ENCODE results near the gene SLC46A3. TPM values are rescaled to one million over a fixed set of nuclear protein-coding genes. Genes with fewer than 3 reads are reported as not detected.

SLC46A3 gene
- total and polyA plus RNA-seq, 2 of the 13 experiments (the other 11 are each of a cell fraction or from before 2014, with no cell fraction given), result not detected

DNA sequence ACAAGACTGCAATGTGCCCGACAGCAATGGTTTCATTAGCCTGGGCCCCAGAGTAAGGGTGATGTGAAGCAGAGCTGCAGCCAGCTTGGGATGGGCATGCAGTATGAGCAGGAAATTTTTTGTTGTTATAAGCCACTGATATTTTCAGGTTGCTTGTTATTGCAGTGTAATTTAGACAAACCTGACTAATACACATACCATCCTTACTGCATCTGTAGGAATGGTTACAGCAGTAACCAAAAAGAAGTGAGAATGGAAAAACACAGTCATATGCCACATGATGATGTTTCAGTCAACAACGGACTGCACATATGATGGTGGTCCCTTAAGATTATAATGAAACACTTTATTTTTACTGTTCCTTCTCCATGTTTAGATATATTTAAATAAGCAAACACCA lies 68.5 kb downstream of the SLC46A3 start:
- Histone ChIP-seq H3K4me2 (ENCODE audit: low read depth, low read length) (no peak overlapping the region), H2AFZ (ENCODE audit: low read length) (no peak overlapping the region), H3K9ac (ENCODE audit: insufficient read depth, low read depth, low read length) (no peak overlapping the region), H4K20me1 (ENCODE audit: insufficient read depth, low read length) (no peaks in the 10 kb centered on the region), H3K36me3 (replicated peaks in 1 of 2; ENCODE audit: control insufficient read depth in 1 of 2, insufficient read depth in 2 of 2, low read length in 2 of 2) (no peaks in the 10 kb centered on the region), H3K4me1 (ENCODE audit: insufficient read depth, low read length) (peaks cover under 1% of the 10 kb centered on the region; the same call in 1 of the 2 replicates), H3K27ac (ENCODE audit: extremely low read length, insufficient read depth, low read length) (no peak overlapping the region), H3K79me2 (ENCODE audit: insufficient read depth, low read length) (no peaks in the 10 kb centered on the region), H3K27me3 (ENCODE audit: control insufficient read depth in 1 of 2, insufficient read depth in 2 of 2, low read length in 2 of 2) (no peaks in the 10 kb centered on the region), H3K4me3 (replicated peaks in 1 of 3; ENCODE audit: insufficient read depth in 1 of 3, low read depth in 2 of 3, low read length in 3 of 3) (no peak overlapping the region), H3K9me3 (ENCODE audit: low read length) (no peaks in the 10 kb centered on the region)
- TF ChIP-seq, protein P1, sequence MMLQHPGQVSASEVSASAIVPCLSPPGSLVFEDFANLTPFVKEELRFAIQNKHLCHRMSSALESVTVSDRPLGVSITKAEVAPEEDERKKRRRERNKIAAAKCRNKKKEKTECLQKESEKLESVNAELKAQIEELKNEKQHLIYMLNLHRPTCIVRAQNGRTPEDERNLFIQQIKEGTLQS (CRISPR knock-in tag; IDR thresholded peaks at IDR 0.05), result no peak
- TF ChIP-seq, protein P2, sequence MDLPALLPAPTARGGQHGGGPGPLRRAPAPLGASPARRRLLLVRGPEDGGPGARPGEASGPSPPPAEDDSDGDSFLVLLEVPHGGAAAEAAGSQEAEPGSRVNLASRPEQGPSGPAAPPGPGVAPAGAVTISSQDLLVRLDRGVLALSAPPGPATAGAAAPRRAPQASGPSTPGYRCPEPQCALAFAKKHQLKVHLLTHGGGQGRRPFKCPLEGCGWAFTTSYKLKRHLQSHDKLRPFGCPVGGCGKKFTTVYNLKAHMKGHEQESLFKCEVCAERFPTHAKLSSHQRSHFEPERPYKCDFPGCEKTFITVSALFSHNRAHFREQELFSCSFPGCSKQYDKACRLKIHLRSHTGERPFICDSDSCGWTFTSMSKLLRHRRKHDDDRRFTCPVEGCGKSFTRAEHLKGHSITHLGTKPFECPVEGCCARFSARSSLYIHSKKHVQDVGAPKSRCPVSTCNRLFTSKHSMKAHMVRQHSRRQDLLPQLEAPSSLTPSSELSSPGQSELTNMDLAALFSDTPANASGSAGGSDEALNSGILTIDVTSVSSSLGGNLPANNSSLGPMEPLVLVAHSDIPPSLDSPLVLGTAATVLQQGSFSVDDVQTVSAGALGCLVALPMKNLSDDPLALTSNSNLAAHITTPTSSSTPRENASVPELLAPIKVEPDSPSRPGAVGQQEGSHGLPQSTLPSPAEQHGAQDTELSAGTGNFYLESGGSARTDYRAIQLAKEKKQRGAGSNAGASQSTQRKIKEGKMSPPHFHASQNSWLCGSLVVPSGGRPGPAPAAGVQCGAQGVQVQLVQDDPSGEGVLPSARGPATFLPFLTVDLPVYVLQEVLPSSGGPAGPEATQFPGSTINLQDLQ (CRISPR knock-in tag; IDR thresholded peaks at IDR 0.05), result no peak
- no peak for TF ChIP-seq AHR (CRISPR knock-in tag; IDR thresholded peaks at IDR 0.05)
- TF ChIP-seq CEBPB (IDR thresholded peaks at IDR 0.05; ENCODE audit: borderline replicate concordance, low read depth, low read length), result no peak
- no peak for TF ChIP-seq ZNF138 (CRISPR knock-in tag; IDR thresholded peaks at IDR 0.05; ENCODE audit: low read depth)
- TF ChIP-seq NR2F2 (IDR thresholded peaks at IDR 0.05; ENCODE audit: borderline replicate concordance, low read depth), result no peak
- TF ChIP-seq ARHGAP35 (CRISPR knock-in tag; IDR thresholded peaks at IDR 0.05; ENCODE audit: borderline replicate concordance), result no peak
- TF ChIP-seq ZNF329 (CRISPR knock-in tag; IDR thresholded peaks at IDR 0.05; ENCODE audit: low read depth), result no peak
- TF ChIP-seq, protein P3, sequence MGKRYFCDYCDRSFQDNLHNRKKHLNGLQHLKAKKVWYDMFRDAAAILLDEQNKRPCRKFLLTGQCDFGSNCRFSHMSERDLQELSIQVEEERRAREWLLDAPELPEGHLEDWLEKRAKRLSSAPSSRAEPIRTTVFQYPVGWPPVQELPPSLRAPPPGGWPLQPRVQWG (CRISPR knock-in tag; IDR thresholded peaks at IDR 0.05; ENCODE audit: borderline replicate concordance, low read depth), result no peak
- no peak for TF ChIP-seq ZNF224 (CRISPR knock-in tag; IDR thresholded peaks at IDR 0.05)
- TF ChIP-seq, protein P4, sequence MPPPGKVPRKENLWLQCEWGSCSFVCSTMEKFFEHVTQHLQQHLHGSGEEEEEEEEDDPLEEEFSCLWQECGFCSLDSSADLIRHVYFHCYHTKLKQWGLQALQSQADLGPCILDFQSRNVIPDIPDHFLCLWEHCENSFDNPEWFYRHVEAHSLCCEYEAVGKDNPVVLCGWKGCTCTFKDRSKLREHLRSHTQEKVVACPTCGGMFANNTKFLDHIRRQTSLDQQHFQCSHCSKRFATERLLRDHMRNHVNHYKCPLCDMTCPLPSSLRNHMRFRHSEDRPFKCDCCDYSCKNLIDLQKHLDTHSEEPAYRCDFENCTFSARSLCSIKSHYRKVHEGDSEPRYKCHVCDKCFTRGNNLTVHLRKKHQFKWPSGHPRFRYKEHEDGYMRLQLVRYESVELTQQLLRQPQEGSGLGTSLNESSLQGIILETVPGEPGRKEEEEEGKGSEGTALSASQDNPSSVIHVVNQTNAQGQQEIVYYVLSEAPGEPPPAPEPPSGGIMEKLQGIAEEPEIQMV (CRISPR knock-in tag; IDR thresholded peaks at IDR 0.05; ENCODE audit: low read depth), result no peak
- DNase-seq (ENCODE audit: low spot score), result no peak
- no peak for ATAC-seq
- CTCF ChIA-PET (ENCODE audit: low intra/inter-chr PET ratio, low total read pairs), result no interaction called here
- FAIRE-seq, result no peak
- in situ Hi-C loops (cut with HindIII; ENCODE audit: extremely low pct_ligation_motif_present, low pct_unique_long_range_greater_than_20kb) (no loop called here), intact Hi-C loops (cut with micrococcal nuclease; ENCODE audit: unreplicated experiment) (no loop called here)
- POLR2A ChIA-PET, result no interaction called here
- BruUV-seq (replicated peaks), result no TSS peak
- WGBS (ENCODE audit: low lambda C conversion rate), result 92% methylated on average over 2 of the region's 2 CpGs

Small RNA genes within 50 kb of the gene (small RNA-seq; reads per million reads assigned to genes)
- 0 reads per million in 3 experiments for gene RNU6-53P (ENCODE audit: insufficient read depth in 2 of 3, insufficient read length in 3 of 3, low read depth in 2 of 3, low replicate concordance in 1 of 3)

Other genes with a start within 250 kb of the SLC46A3 start
- gene FLT1, start 223.8 kb downstream of the SLC46A3 start, total RNA-seq (2016; rRNA removed; fragmentation: Illumina TruSeq; extraction: Trizol), result 0.02 TPM in 1 of 2 replicates, not detected in the other
- gene FLT1, start 223.8 kb downstream of the SLC46A3 start, polyA plus RNA-seq (2011; rRNA removed), result not detected in 2 replicates
- gene POMP, start 59.8 kb downstream of the SLC46A3 start, total RNA-seq (2016; rRNA removed; fragmentation: Illumina TruSeq; extraction: Trizol), result 118 and 183 TPM in 2 replicates
- gene POMP, start 59.8 kb downstream of the SLC46A3 start, polyA plus RNA-seq (2011; rRNA removed), result 23.2 and 30.6 TPM in 2 replicates
- not detected in 2 replicates for gene MTUS2, start 101.4 kb upstream of the SLC46A3 start, total RNA-seq (2016; rRNA removed; fragmentation: Illumina TruSeq; extraction: Trizol)
- not detected in 2 replicates for gene MTUS2, start 101.4 kb upstream of the SLC46A3 start, polyA plus RNA-seq (2011; rRNA removed)